Activated T-helper 1 cell treated with anti-CD3 and anti-CD28 coated beads, Interleukin-12 subunit alpha, Interleukin-12 subunit beta, Interleukin-2, Interleukin-4 antibody, amounts not matched to agents 30 ng/mL and 10 ng/mL and 1 ng/mL, durations not matched to agents 14 hours and 24 hours and 36 hours (primary cell): ENCODE measurements around the gene TBC1D16. TPM values are rescaled to one million over a fixed set of nuclear protein-coding genes. Genes with fewer than 3 reads are reported as not detected.
A peak's percentile ranks its signal among the peaks of the same experiment; 100 is the strongest.

Source experiments
- DNase-seq: peaks from one replicate; pipeline ENCODE4 v3.0.0; 2021; ENCODE audit warnings: low spot score
- H3K27ac Mint-ChIP-seq: one replicate; pipeline ENCODE4 v1.8.0; 2021; ENCODE audit warnings: mild to moderate bottlenecking, mixed read lengths
- H3K27me3 Mint-ChIP-seq: one replicate; pipeline ENCODE4 v1.8.0; 2022; ENCODE audit warnings: mild to moderate bottlenecking, moderate library complexity, mixed read lengths; ENCODE audit not compliant: insufficient read depth
- H3K36me3 Mint-ChIP-seq: one replicate; pipeline ENCODE4 v1.8.0; 2021; ENCODE audit warnings: low read depth, mixed read lengths
- H3K4me1 Mint-ChIP-seq: one replicate; pipeline ENCODE4 v1.8.0; 2021; ENCODE audit warnings: low read depth, mixed read lengths
- H3K4me3 Mint-ChIP-seq: one replicate; pipeline ENCODE4 v1.8.0; 2021; ENCODE audit warnings: mild to moderate bottlenecking, moderate library complexity, mixed read lengths
- H3K9me3 Mint-ChIP-seq: one replicate; pipeline ENCODE4 v1.8.0; 2021; ENCODE audit warnings: mixed read lengths
- intact Hi-C: fragments of 100-400 bp; cut with micrococcal nuclease; formaldehyde crosslinking; loops from one replicate; pipeline ENCODE4 v1.15.1; 2024
- total RNA-seq: library from RNA; stranded (reverse); gene quantifications from 2 replicates; pipeline ENCODE4 v1.2.3, GENCODE V29; 2022

Gene TBC1D16
- total RNA-seq, 1 donor from 2014 or later: 1.9 TPM

DNA sequence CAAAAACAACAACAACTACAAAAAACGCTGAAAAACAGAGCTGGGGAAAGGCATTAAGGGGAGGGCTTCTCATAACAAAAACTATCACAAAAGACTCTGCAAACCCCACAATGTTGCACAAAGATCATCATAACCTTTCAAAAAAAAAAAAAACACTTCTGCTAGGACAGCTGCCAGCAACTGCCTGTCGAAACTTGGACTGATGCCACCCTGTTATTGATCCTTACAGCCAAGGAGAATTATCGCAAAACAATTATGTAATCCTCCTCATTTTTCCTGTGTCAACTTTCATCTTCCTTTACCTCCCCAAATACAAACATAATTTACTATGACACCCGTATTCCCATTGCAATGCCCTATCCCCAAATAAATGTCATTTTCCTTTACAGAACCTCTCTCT, 10.0 kb upstream of the TBC1D16 start:
- DNase-seq: no peak
- H3K9me3 Mint-ChIP-seq: no peaks in the 10 kb centered on the region
- H3K36me3 Mint-ChIP-seq: no peaks in the 10 kb centered on the region
- intact Hi-C loops: no loop called here
- peaks cover 6% of the 10 kb centered on the region for H3K27me3 Mint-ChIP-seq
- no peak overlapping the region for H3K4me3 Mint-ChIP-seq
- no peak overlapping the region for H3K27ac Mint-ChIP-seq
- no peaks in the 10 kb centered on the region for H3K4me1 Mint-ChIP-seq

DNA sequence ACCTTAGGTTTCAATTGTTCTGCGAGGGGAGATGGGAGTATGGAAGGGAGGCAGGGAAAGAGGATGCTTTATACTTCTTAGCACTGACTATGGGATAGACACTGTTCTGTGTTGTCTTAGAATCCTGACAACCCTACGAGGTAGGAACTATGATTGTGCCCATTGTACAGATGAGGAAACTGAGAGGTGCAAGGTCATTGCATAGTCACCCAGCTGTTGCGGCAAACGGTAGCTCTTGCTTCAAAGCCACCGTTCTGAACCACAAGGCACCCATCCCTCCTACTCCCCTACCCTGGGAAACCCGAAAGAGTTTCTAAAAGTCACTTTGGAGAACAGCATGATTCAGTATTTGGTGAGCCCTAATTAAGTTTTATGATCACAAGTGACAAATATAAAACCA, 8.3 kb upstream of the TBC1D16 start:
- H3K36me3 Mint-ChIP-seq: no peaks in the 10 kb centered on the region
- no peak overlapping the region for H3K27ac Mint-ChIP-seq
- DNase-seq: no peak
- H3K9me3 Mint-ChIP-seq: no peaks in the 10 kb centered on the region
- intact Hi-C loops: no loop called here
- no peak overlapping the region for H3K4me3 Mint-ChIP-seq
- no peaks in the 10 kb centered on the region for H3K4me1 Mint-ChIP-seq
- peaks cover 13% of the 10 kb centered on the region for H3K27me3 Mint-ChIP-seq

DNA sequence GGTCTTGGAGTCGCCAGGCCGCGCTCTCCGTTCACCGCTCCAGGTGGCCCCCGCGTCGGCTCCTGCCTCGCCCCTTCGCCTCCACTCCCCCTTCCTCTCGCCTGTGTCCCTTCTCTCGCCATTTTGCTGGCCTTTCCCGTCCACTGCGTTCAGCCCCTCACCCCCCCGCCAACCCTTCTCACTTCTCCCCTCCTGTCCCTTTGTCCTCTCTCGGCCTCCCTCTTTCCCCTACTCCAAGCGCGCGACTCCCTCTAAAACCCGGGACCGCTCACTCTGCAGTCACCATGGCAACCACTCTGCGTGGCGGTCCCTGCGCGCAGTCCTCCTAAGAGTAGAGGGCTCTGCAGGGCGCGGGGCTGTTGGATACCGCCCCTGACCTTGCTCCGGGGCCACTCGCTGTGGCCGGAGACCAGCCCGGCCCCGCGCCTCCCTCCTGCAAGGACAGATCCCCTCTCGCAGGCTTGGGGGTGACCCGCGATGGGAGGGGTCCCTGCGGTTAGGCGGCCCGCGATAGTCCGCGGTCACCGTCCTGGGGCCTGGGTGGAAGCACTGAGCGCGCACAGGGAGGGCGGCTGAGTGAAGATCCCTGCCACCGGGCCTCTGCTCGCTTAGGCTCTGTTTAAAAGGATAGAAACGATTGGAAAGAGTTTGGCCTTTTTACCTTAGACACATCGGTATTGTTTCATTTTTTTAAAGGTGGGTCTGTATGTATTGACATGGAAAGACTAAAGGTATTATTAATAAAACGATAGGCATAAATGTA, 1.2 kb upstream of the TBC1D16 start:
- Mint-ChIP-seq H3K9me3 (no peaks in the 10 kb centered on the region), H3K27ac (peak overlapping the region; percentile 91), H3K4me3 (peak overlapping the region; percentile 85), H3K4me1 (peaks cover 5% of the 10 kb centered on the region), H3K36me3 (peaks cover 1% of the 10 kb centered on the region), H3K27me3 (peaks cover 50% of the 10 kb centered on the region)
- no peak for DNase-seq
- intact Hi-C loops: loop anchor here (1.0 to 2.0 kb wide), 3 partner anchors 64 to 194 kb away; partner anchors contain the start of genes EIF4A3 and GAA

DNA sequence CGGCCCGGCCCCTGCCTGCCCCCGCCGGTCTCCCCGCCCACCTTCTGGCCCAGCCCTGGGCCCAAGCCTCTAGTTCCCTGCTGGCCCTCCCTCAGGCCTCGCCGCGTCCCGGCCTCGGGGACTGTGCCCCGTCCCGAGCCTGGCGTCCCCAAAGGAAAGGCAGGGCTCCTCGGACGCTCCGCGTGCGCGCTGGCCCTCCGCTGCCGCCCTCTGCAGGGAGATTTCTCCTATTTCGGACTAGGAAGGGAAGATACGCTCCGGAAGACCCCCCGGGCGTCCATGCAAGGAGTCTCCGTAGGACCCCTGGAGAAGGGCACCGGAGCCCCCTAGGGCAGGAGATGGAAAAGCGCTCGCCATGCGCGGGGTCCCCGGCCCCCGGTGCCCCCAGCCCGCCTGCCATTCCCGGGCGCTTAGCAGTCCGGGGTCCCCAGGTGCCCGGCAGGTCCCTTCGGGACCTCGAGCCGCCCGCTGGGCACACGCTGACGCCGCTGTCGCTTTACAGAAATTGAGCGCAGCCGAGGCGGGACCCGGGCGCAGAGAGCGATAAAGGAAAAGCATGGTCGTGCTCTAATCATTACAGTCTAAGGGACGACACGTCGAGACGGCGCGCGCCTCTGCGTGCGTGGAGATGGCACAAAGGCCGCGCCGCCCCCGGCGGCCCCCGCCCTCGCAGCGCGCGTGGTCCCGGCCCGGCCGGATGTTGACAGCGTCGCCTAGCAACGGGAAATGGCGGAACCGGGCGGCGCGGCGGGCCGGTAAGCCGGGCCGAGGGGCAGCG, 454 bp upstream of the TBC1D16 start, which contains the start of gene CCDC40:
Gene CCDC40 (plus strand): TSS at position 706 of the 778 bp plus-strand sequence. CDS start 21 bp downstream, at position 727.
- intact Hi-C loops: loop anchor here (1.0 to 2.0 kb wide), 4 partner anchors 28 to 193 kb away; partner anchors contain the start of genes EIF4A3 and GAA
- peaks cover 1% of the 10 kb centered on the region for H3K36me3 Mint-ChIP-seq
- peak within 1 kb of the TSS; percentile 85 for H3K4me3 Mint-ChIP-seq
- peaks cover 5% of the 10 kb centered on the region for H3K4me1 Mint-ChIP-seq
- peaks cover 50% of the 10 kb centered on the region for H3K27me3 Mint-ChIP-seq
- DNase-seq: peak; percentile 77
- H3K27ac Mint-ChIP-seq: peak within 1 kb of the TSS; percentile 91
- H3K9me3 Mint-ChIP-seq: no peaks in the 10 kb centered on the region

DNA sequence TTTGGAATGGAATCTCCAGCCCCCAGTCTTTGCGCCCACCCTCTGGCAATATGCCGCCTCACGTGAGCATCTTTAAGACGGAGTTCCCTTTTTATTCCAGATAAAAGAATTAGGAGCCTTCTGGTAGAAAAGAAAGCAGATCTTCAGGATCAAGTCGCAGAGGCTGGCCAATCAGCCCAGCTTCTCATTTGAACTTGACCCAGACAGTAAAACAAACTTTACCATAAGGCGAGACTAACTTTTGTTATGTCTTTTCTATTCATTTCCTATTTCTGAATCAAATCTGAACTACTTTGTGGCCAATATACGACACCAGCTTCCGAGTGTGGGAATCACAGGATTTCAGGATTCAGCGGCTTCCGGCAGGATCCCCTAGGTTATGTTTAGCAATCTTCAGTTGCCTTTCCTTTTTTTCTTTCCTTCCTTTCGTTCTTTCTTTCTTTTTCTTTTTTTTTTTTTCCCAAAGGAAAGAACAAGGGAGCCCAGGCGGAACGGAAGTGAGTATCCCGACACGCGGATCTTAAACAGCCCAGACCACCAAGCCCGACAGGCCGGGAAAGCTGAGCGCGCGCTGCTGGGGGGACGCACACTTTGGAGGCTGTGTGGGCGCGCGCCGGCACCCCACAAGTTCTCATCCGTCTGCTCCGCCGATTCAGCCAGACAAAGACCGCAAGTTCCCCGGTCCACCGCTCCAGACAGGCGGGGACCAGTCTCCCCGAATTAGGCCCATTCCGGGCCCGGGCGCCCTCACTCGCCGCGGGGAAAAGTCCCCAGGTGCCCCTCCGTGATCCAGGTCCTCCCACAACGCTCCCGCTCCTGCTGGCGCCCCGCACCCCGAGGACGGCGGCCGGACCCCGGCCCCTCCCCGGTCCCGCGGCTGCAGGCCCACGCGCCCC, 633 bp downstream of the TBC1D16 start:
- no peaks in the 10 kb centered on the region for H3K9me3 Mint-ChIP-seq
- DNase-seq: peak; percentile 17
- H3K4me3 Mint-ChIP-seq: peak overlapping the region; percentile 86
- peaks cover 5% of the 10 kb centered on the region for H3K4me1 Mint-ChIP-seq
- H3K36me3 Mint-ChIP-seq: peaks cover 1% of the 10 kb centered on the region
- H3K27ac Mint-ChIP-seq: peak overlapping the region; percentile 72
- intact Hi-C loops: loop anchor here (1.0 kb wide), 1 partner anchor 27 kb away; no protein-coding TSS in a partner anchor
- H3K27me3 Mint-ChIP-seq: peaks cover 50% of the 10 kb centered on the region

DNA sequence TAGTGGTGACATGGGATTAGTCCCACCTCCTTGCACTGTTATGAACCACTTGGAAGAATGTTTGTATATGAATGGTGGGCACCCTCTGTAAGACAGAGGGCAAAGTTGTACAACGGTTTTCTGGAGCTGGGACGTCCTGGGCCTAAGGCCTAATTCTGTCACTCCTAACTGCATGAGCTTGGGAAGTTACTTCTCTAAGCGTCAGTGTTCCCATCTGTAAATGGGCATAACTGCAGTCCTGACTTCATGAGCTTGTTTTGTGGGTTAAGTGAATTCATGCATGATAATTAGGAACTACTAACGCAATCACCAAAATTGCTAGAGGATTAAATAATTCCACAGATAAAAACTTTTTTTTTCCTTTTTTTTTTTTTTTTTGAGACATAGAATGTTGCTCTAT, 1.8 kb downstream of the TBC1D16 start:
- intact Hi-C loops: no loop called here
- H3K4me3 Mint-ChIP-seq: no peak overlapping the region
- H3K9me3 Mint-ChIP-seq: no peaks in the 10 kb centered on the region

DNA sequence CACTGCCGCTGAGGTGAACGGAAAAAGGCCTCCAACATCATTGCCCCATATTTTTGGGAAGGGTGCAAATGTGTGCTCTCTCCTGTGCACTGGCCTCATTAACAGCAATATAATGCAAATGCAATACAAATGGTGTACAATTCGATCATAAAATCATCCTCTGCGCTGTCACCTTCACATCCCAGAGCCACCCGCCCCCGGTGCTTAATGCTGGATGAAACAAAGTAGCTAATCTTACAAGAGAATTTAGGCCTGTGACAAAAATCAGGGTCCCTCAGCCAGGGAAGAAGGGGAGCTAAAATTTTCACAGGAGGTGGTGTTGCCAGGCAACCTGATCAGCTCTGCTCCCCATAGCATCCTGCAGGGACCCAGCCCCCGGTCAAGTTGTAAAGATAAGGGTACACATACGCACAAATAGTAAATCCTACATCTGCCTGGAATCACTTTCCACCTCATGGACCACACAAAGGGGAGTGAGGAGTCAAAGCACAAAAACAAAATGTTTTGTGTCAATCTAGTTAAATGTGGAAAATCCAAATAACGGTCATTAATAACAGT, 3.0 kb downstream of the TBC1D16 start:
- intact Hi-C loops: no loop called here
- Mint-ChIP-seq H3K27me3 (peaks cover 35% of the 10 kb centered on the region), H3K4me3 (no peak overlapping the region), H3K4me1 (peaks cover 5% of the 10 kb centered on the region), H3K27ac (no peak overlapping the region), H3K9me3 (no peaks in the 10 kb centered on the region), H3K36me3 (peaks cover 1% of the 10 kb centered on the region)
- no peak for DNase-seq

More for the DNA sequence above, 1.8 kb downstream of the TBC1D16 start:
- H3K4me1 Mint-ChIP-seq: peaks cover 5% of the 10 kb centered on the region
- no peak for DNase-seq
- peaks cover 45% of the 10 kb centered on the region for H3K27me3 Mint-ChIP-seq
- H3K36me3 Mint-ChIP-seq: peaks cover 1% of the 10 kb centered on the region
- H3K27ac Mint-ChIP-seq: no peak overlapping the region

DNA sequence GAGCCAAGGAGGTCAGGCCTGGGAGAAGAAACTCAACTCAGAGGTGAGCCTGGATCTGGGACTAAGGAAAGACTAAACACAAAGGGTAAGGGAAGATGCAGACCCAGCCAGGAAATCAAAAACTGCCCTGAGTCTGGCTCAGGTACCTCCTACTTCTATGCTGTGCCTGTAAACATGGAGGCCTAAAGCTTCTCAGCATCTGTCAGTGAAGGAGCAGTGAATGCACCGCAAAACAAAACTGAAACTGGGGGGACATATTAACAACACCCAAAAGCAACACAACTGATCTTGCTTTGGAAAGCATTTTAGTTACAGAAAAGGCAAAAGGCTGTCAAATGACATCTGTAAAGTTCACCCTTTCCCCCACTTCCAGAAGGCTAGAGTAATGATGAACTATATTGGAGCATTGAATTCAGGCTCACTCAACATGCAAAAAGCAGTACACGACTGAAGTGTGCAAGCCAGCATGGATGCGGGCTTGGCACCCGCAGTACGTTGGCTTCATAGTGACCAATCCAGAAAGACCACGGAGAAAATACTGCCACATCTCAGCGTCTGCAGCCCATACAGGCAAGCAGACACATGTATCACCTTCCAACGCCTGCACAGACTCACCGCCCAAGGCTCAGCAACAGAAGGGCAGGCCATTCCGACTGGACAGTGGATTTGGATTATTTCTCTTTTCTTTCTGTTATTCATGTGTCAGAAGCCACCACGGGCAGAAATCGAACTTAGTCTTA, 3.8 kb downstream of the TBC1D16 start:
- no peak overlapping the region for H3K4me3 Mint-ChIP-seq
- no peaks in the 10 kb centered on the region for H3K9me3 Mint-ChIP-seq
- H3K36me3 Mint-ChIP-seq: peaks cover 1% of the 10 kb centered on the region
- no peak overlapping the region for H3K27ac Mint-ChIP-seq
- peaks cover 5% of the 10 kb centered on the region for H3K4me1 Mint-ChIP-seq
- intact Hi-C loops: no loop called here
- no peak for DNase-seq
- H3K27me3 Mint-ChIP-seq: peaks cover 29% of the 10 kb centered on the region

DNA sequence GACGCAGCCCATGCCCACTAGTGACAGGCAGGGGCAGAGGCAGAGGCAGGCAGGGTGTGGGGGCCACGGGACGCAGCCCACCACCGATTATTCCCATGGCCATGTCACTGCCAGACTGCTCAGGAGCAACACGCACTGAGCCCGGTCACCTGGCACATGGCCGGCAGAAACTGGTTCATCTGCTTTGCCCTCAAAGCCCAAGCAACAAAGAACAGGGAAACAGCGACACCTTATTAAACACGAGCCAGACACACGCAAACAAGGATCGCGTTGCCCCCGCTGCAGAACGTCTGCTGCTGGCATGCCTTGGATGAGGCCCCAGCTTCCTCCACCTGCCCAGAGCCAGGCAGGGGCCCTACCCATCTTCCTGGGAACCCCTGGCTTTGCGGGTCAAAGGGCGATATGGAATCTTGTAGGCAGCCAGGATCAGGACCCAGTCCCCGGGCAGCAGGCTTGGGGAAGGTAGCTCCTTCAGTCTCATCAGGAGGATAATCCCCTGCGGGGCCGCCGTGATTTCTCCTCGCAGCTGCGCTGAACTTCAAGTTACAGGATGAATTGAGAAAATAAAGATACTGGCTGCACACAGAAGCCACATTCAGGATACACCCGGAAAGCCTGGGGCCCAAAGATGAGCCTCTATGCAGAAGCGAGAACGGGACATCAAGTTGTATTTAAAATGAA, 4.8 kb downstream of the TBC1D16 start:
- peaks cover 5% of the 10 kb centered on the region for H3K4me1 Mint-ChIP-seq
- peaks cover 1% of the 10 kb centered on the region for H3K36me3 Mint-ChIP-seq
- H3K9me3 Mint-ChIP-seq: no peaks in the 10 kb centered on the region
- no peak overlapping the region for H3K4me3 Mint-ChIP-seq
- DNase-seq: no peak
- intact Hi-C loops: no loop called here
- no peak overlapping the region for H3K27ac Mint-ChIP-seq
- peaks cover 26% of the 10 kb centered on the region for H3K27me3 Mint-ChIP-seq

DNA sequence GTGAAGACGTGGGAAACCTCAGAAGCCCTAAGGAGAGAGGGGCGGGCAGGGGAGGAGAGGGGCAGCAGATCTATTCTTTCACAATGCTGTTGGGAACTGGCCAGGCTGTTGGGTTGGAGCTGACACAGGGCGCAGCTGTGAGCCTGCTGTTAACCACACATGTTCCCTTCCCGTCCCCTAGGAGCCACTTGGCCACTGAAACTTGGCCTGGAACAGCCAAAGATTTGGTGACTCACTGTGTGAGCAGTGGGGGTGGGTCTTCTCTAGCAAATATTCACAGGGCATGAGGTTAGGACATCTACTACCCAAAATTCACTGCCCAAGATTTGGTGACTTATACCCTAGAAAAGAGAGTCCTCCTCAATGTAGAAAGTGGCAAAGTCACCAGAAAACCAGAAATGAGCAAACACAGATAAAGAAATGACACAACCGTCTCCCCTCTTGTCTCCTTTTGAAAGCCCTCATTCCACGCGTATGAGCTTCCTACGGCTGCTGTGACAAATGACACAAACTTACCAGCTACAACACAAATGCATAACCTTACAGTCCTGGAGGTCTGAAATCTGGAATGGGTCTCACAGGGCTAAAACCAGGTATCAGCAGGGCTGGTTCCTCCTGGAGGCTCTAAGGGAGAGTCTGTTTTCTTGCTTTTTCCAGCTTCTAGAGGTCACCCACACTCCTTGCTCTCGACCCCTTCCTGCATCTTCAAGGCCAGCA, 6.3 kb downstream of the TBC1D16 start:
- DNase-seq: no peak
- no peaks in the 10 kb centered on the region for H3K9me3 Mint-ChIP-seq
- intact Hi-C loops: no loop called here
- no peak overlapping the region for H3K27ac Mint-ChIP-seq
- no peaks in the 10 kb centered on the region for H3K36me3 Mint-ChIP-seq
- H3K4me1 Mint-ChIP-seq: no peaks in the 10 kb centered on the region
- H3K4me3 Mint-ChIP-seq: no peak overlapping the region
- H3K27me3 Mint-ChIP-seq: peaks cover 16% of the 10 kb centered on the region

DNA sequence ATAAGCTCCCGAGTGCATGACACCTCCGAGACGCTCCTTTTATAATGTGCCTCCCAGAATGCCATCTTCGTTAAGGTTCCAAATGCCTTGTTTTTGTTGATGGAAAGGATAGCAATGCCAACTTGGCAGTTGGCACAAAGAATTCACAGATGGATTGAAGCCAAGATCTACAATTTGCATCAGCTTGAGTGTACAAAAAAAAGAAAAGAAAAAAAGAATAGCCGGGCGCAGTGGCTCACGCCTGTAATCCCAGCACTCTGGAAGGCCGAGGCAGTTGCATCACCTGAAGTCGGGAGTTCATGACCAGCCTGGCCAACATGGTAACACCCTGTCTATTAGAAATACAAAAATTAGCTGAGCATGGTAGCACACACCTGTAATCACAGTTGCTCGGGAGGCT, 7.6 kb downstream of the TBC1D16 start:
- intact Hi-C loops: no loop called here
- Mint-ChIP-seq H3K27me3 (peaks cover 7% of the 10 kb centered on the region), H3K4me1 (no peaks in the 10 kb centered on the region), H3K36me3 (no peaks in the 10 kb centered on the region), H3K27ac (no peak overlapping the region), H3K4me3 (no peak overlapping the region), H3K9me3 (no peaks in the 10 kb centered on the region)
- DNase-seq: no peak
